Stomach (tissue), 4 donors: ENCODE data around the gene SYCE3.

Experiments used
- EP300 ChIP-seq: sonication (generic); formaldehyde crosslinking; IDR thresholded peaks from one replicate; pipeline ENCODE4 v1.6.1; 2017; ENCODE audit warnings: antibody characterized with exemption
- POLR2A ChIP-seq, 4 donors: fragments of 450-650 bp; IDR thresholded peaks; one replicate each; pipeline ENCODE4 v1.6.1; 2016; ENCODE audit warnings: antibody characterized with exemption in 4 of 4, control low read depth in 2 of 4, mild to moderate bottlenecking in 1 of 4, moderate library complexity in 1 of 4
- POLR2AphosphoS5 ChIP-seq, 3 donors: sonication (generic); formaldehyde crosslinking; IDR thresholded peaks; one replicate each; pipeline ENCODE4 v1.6.1; 2016; ENCODE audit warnings: antibody characterized with exemption in 3 of 3
- TF ChIP-seq, protein P1 (sequence below), 7 experiments: fragments of 450-650 bp in 4 of 7; fragments of 200-600 bp in 3 of 7; sonication (generic) in 3 of 7; IDR thresholded peaks; one replicate each; pipeline ENCODE4 v1.5.1; 2016 to 2019; ENCODE audit warnings: antibody characterized with exemption in 7 of 7, control low read depth in 2 of 7, mild to moderate bottlenecking in 1 of 7

DNA sequence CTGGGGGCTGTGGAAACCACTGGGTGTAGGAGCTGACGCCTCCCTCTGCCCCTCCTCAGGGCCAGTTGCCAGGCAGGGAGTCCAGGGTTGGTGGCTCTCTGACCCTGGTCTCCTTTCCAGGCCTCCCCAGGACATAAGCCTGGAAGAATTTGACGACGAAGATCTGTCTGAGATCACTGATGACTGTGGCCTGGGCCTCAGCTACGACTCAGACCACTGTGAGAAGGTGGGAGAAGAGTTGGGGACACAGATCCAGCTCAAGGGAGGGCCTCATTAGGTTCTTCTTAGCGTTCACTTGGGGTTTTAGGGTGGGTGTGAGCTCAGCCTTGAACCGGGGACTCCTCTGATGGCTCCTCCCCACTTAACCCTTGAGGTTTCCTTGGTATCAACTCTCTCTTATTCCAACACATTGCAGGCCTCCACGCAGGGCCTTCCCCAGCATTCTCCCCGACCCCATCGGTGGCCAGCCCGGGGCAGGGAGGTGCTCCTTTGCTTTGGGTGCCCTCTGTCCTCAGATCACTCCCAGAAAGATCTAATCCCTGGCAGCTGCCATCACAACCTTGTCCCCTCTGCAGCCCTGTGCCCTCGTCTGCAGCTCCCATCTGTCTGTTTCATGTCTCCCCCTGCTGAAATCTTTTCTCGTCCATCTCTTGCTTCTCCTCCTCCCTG, 39.1 kb upstream of the SYCE3 start:
- no peak for TF ChIP-seq POLR2AphosphoS5 (IDR thresholded peaks at IDR 0.05)
- TF ChIP-seq, protein P1, sequence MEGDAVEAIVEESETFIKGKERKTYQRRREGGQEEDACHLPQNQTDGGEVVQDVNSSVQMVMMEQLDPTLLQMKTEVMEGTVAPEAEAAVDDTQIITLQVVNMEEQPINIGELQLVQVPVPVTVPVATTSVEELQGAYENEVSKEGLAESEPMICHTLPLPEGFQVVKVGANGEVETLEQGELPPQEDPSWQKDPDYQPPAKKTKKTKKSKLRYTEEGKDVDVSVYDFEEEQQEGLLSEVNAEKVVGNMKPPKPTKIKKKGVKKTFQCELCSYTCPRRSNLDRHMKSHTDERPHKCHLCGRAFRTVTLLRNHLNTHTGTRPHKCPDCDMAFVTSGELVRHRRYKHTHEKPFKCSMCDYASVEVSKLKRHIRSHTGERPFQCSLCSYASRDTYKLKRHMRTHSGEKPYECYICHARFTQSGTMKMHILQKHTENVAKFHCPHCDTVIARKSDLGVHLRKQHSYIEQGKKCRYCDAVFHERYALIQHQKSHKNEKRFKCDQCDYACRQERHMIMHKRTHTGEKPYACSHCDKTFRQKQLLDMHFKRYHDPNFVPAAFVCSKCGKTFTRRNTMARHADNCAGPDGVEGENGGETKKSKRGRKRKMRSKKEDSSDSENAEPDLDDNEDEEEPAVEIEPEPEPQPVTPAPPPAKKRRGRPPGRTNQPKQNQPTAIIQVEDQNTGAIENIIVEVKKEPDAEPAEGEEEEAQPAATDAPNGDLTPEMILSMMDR (IDR thresholded peaks at IDR 0.05), result no peak
- no peak for TF ChIP-seq POLR2A (IDR thresholded peaks at IDR 0.05)
- no peak for TF ChIP-seq EP300
